NB4 (cell line): ENCODE results near the gene GCLC.
"Not testable (repeated sequence)": the region's sequence is repeated elsewhere in the genome, so short reads cannot be mapped to it uniquely, and the experiment has no call there.

Source experiments
- DNase-seq: peaks from one replicate; pipeline ENCODE4 v3.0.0; 2010; ENCODE audit warnings: low read depth
- H3K4me3 ChIP-seq: one replicate; pipeline ENCODE4 v1.5.1; 2011; ENCODE audit warnings: mild to moderate bottlenecking, low read depth, low read length, moderate library complexity
- MYC ChIP-seq: IDR thresholded peaks from 2 replicates; pipeline ENCODE4 v1.6.1; 2011; ENCODE audit warnings: low read depth, low read length
- POLR2A ChIP-seq: IDR thresholded peaks from 2 replicates; pipeline ENCODE4 v1.6.1; 2011; ENCODE audit warnings: mild to moderate bottlenecking; ENCODE audit not compliant: insufficient read length; ENCODE audit errors: extremely low read depth
- TF ChIP-seq, protein P1 (sequence below): IDR thresholded peaks from one replicate; pipeline ENCODE4 v1.5.1; 2012; ENCODE audit warnings: low read depth, low read length
- TF ChIP-seq, protein P2 (sequence below): IDR thresholded peaks from 2 replicates; pipeline ENCODE4 v1.6.1; 2011; ENCODE audit warnings: low read depth, low read length

The GCLC gene

DNA sequence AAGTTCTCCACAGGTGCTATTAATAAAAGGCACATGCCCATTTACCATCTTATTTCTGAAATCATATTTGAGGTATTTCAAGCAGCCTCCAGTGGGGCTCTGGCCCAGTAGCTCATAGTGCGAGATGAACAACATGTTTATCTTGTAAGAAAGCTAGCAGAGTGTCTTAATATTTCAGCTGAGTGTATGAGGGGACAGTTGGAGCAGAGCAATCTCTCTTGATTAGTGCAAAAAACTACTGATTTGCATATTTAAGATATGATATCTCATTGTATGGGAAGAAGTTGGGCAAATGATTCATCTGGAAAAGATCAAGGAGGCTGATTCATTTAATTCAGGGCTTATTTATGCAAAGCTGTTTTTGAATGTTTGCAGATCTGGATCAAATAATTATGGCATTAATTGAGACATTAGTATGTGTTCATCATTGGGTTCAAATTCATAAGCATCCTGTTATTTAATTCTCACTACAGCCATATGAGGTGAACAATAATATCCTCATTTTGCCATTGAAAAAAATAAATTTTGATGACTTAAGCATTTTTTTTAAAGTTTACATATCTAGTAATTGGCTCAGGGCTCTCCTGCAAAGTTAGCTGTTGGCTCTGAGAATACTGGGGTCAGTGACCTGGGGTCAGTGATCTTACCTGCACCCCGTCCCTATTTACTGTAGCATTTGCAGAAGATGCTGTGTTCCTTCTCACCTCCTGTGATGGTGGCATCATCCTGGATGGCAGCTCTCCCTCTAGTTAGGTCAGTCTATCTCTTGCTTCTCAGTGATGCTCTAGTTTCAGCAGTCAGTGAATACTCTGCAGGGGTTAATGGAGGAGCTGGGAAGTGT is 24.1 kb upstream of the GCLC start:
- no peak overlapping the region for H3K4me3 ChIP-seq
- TF ChIP-seq MYC (no peak), POLR2A (no peak)
- TF ChIP-seq, protein P1, sequence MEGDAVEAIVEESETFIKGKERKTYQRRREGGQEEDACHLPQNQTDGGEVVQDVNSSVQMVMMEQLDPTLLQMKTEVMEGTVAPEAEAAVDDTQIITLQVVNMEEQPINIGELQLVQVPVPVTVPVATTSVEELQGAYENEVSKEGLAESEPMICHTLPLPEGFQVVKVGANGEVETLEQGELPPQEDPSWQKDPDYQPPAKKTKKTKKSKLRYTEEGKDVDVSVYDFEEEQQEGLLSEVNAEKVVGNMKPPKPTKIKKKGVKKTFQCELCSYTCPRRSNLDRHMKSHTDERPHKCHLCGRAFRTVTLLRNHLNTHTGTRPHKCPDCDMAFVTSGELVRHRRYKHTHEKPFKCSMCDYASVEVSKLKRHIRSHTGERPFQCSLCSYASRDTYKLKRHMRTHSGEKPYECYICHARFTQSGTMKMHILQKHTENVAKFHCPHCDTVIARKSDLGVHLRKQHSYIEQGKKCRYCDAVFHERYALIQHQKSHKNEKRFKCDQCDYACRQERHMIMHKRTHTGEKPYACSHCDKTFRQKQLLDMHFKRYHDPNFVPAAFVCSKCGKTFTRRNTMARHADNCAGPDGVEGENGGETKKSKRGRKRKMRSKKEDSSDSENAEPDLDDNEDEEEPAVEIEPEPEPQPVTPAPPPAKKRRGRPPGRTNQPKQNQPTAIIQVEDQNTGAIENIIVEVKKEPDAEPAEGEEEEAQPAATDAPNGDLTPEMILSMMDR, result no peak
- TF ChIP-seq, protein P2, sequence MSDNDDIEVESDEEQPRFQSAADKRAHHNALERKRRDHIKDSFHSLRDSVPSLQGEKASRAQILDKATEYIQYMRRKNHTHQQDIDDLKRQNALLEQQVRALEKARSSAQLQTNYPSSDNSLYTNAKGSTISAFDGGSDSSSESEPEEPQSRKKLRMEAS, result no peak
- no peak for DNase-seq

DNA sequence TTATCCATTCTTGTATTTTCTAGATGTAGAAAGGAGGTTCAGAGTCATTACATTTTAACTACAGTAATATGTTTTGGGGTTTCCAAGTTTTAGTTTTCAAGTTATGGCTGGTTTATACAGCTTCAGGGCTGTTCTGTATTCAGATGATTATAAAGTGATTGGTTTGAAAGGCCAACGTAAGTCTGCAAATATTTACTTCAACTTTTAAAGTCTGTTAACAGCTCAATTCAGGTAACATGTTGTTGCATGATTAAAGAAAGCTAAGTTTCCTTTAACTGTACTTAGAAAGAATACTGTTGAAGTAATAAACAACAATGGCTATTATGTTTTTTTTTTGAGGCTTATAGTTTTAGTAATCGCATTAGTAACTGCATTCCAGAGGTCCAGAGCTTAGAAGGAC is 22.8 kb upstream of the GCLC start:
- DNase-seq, result no peak
- TF ChIP-seq, protein P1, result no peak
- no peak for TF ChIP-seq MYC
- TF ChIP-seq POLR2A, result no peak
- TF ChIP-seq, protein P2, result no peak

DNA sequence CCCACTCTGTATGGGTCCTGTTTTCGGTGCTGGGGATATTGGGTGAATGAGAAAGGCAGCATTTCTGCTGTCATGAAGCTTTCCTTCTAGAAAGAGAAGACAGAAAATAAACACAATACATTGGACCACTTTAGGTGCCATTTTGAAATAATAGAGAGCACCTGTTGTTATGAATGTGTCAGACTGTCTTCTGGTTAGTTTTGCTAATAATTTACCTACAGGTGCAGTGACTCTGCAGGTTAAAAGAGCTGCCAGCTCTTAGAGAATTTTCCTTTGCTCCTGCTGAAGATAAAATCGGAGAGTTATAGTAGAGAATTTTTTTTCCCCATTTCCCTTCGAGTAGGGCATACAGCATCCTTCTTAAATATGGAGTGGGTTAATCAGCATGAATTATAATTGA is 21.9 kb upstream of the GCLC start:
- no peak overlapping the region for H3K4me3 ChIP-seq
- no peak for TF ChIP-seq MYC
- TF ChIP-seq, protein P1, result no peak
- TF ChIP-seq, protein P2, result no peak
- no peak for DNase-seq

More for the DNA sequence above, 22.8 kb upstream of the GCLC start:
- no peak overlapping the region for H3K4me3 ChIP-seq

DNA sequence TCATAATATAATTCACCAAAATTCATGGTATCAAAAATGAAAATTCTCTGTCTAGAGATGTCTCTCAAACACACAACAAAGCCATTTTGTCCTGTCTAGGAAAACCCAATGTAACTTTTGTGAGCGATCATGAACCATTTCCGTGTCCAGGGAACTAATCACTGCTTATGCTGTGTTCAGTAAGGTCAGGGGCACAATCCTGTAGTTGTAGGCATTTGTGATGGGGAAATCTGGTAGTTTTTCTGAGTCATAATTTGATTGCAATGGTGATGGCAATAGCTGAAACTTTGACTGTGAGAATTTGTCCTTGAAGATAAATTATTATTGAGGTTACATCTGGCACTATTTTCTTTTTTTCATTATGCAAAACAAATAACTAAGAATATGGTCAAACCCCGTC is 21.0 kb upstream of the GCLC start:
- TF ChIP-seq, protein P2, result no peak
- TF ChIP-seq POLR2A, result no peak
- TF ChIP-seq MYC, result no peak
- DNase-seq, result no peak
- H3K4me3 ChIP-seq, result no peak overlapping the region

DNA sequence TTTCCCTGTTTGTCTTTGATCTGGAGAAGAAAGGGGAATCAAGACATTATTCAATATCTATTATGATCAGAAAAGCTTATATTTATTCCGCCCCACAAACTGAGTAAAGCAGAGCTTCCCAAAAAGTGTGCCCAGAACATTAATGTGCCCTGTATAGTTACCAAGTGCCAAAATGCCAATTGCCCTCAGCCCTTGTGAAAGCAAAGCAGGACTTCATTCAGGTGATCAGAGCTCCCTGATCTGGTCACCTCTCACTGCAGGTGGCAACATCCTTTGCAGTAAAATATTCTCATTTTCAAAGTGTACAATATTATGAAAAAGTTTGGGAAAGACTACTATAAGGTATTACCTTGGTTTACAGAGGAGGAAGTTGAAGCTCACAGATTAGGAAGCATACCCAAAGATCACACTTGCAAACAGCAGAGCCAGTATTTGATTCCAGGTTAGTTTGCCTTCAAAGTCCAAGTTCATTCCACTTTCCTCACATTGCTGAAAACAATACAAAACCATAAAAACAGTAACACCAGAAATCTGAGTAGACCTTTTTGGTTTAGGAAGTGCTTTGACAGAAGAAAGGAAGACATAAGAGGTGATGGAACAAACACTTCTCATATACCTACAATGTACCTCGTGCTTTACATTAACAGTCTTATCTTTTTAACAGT is 19.6 kb upstream of the GCLC start:
- TF ChIP-seq, protein P1, result no peak
- TF ChIP-seq POLR2A, result no peak
- no peak overlapping the region for H3K4me3 ChIP-seq
- no peak for DNase-seq

DNA sequence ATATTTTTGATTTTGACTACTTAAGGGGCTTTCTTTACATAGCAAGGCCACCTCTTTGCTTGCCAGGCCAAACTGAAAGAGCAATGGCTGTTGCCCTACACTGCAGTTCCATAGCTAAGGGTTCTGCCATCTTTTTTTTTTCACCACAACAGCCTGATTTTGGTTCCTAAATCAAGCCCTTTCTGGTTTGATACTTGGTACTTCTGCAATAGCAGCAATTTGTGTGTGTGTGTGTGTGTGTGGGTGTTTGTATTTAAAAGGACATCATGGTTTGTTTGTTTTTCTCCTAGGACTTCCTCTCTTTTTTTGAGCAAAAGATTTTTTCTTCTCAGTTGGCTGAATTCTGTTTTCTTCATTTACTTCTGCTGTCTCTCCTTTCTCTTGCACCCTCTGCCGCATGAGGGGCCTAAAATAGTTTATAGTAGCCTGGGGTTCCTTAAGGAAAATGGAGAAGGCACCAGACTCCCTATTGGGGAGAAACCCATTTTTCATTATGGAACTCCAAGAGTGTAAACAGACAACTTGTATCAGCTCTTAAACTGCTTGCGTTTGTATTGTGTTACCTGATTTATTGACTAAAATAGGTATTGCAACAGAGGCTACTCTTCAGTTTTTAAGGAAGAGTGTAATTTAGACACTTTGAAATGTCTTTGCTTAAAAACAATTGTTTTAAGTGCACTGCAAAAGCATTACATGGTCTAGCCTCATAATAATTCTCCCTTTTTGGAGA is 12.2 kb upstream of the GCLC start:
- H3K4me3 ChIP-seq, result no peak overlapping the region
- DNase-seq, result no peak
- TF ChIP-seq POLR2A, result no peak
- TF ChIP-seq MYC, result no peak
- TF ChIP-seq, protein P2, result no peak
- TF ChIP-seq, protein P1, result no peak

DNA sequence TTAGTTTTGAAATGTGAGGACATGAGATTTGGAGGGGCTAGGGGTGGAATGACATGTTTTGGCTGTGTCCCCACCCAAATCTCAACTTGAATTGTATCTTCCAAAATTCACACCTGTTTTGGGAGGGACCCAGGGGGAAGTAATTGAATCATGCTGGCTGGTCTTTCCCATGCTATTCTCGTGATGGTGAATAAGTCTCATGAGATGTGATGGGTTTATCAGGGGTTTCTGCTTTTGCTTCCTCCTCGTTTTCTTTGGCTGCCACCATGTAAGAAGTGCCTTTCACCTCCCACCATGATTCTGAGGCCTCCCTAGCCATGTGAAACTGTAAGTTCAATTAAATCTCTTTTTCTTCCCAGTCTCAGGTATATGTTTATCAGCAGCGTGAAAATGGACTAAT is 8.7 kb upstream of the GCLC start:
- DNase-seq, H3K4me3 ChIP-seq: not testable (repeated sequence)

DNA sequence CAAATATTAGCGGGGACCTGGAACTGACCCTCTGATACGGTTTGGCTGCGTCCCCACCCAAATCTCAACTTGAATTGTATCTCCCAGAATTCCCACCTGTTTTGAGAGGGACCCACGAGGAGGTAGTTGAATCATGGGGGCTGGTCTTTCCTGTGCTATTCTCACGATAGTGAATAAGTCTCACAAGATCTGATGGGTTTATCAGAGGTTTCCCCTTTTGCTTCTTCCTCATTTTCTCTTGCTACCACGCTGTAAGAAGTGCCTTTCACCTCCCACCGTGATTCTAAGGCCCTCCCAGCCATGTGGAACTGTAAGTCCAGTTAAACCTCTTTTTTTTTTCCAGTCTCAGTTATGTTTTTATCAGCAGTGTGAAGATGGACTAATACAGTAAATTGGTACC is 6.8 kb upstream of the GCLC start:
- peak; percentile 39 for DNase-seq
- not testable (repeated sequence) for H3K4me3 ChIP-seq
